GM12801 (cell line): ENCODE data around the gene UBE2E2.

Source experiments
- TF ChIP-seq, protein P1 (sequence below): IDR thresholded peaks from one replicate; pipeline ENCODE4 v1.5.1; 2011; ENCODE audit warnings: control low read depth; ENCODE audit not compliant: insufficient read length; ENCODE audit errors: extremely low read depth

UBE2E2 gene

DNA sequence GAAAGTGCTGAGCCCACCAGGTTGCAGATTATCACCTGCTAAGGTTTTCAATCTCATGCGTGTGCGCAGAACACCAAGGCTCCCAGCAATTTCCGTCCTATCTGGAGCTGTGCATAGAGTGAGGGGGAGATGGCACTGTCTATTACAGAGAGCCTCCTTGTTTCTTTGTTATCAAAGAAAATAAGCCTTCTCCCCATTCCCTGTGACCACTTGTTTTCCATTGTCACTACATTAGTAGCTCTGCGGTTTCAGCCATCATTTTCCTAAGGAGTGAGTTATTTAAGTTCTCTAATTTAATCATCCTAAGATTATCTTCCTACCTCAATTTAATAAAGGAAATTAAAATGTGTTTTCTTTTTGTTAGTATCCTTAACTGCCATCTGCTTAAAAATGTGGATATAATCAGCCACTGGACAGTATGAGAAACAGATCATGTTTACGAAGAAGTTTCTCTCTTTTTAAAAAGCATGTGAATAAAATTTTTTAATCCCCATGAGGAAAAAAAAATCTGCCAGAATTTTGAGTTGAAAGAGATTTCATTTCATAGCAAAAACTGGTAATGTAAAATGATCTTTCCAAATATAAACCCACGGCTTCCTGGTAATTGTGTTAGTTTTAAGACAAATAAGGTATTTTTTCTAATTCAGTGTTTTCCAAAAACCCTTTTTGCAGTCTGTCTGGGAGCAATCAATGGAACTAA lies 430.3 kb downstream of the UBE2E2 start:
- TF ChIP-seq, protein P1, sequence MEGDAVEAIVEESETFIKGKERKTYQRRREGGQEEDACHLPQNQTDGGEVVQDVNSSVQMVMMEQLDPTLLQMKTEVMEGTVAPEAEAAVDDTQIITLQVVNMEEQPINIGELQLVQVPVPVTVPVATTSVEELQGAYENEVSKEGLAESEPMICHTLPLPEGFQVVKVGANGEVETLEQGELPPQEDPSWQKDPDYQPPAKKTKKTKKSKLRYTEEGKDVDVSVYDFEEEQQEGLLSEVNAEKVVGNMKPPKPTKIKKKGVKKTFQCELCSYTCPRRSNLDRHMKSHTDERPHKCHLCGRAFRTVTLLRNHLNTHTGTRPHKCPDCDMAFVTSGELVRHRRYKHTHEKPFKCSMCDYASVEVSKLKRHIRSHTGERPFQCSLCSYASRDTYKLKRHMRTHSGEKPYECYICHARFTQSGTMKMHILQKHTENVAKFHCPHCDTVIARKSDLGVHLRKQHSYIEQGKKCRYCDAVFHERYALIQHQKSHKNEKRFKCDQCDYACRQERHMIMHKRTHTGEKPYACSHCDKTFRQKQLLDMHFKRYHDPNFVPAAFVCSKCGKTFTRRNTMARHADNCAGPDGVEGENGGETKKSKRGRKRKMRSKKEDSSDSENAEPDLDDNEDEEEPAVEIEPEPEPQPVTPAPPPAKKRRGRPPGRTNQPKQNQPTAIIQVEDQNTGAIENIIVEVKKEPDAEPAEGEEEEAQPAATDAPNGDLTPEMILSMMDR = no peak

DNA sequence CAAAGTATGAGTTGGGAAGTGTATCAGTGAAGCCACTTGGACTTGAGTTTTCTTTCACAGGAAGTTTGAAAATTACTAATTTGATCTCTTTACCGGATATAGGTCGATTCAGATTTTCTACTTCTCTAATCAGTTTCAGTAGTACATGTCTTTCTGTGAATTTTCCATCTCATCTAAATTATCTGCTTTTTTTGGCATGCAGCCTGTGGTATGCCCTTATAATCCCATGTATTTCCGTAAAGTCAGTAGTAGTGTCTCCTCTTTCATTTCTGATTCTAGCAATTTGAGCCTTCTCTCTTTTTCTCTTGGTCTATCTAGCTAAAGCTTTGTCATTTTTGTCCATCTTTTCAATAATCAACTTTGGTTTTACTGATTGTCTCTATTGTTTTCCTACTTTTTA lies 434.2 kb downstream of the UBE2E2 start:
- TF ChIP-seq, protein P1 = no peak

DNA sequence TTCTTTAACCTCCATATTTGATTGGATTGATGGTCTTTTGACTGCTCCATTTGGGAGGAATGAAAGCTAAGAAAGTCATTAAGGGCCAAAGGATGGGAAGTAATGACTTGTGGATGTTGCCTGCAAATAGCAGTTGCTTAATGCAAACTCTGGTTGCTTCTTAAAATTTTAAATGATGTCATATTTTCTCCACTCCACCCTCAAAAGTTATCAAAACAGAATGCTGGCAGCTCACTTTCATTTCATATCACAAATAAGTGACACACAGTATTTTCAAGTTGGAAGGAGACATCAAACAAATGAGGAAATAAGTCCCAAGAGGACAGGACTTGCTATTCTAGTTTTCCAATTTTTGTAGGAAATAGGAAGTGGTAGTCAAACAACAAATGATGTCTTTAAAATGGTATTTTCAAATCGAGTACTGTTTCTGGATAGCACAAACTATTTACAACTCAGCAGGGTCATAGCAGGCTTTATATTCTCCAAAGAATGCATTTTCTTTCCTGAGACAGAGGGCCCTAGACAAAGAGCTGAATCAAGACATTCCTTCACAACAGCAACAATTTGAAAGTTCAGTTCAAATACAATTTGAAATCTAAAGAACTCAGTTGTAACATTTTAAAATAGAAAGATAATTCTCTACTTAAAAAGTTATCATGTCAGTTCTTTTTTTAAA lies 437.5 kb downstream of the UBE2E2 start:
- TF ChIP-seq, protein P1 = no peak
